H9 (cell line): ENCODE results near the gene C2CD4A. TPM values are rescaled to one million over a fixed set of nuclear protein-coding genes. Genes with fewer than 3 reads are reported as not detected.

Source experiments
- DNase-seq: peaks from one replicate; pipeline ENCODE4 v3.0.0-alpha.2; 2017
- H2AFZ ChIP-seq: one replicate; pipeline ENCODE4 v1.6.1; 2013; ENCODE audit warnings: mild to moderate bottlenecking, low read length, control low read depth, moderate library complexity
- H2AK5ac ChIP-seq: 2 replicates; pipeline ENCODE4 v1.6.1; 2013; ENCODE audit warnings: low read length, control low read depth, mixed read lengths; ENCODE audit not compliant: insufficient read length
- H2BK120ac ChIP-seq: one replicate; pipeline ENCODE4 v1.6.1; 2013; ENCODE audit warnings: low read depth, mild to moderate bottlenecking, low read length, control low read depth, inconsistent platforms; ENCODE audit not compliant: poor library complexity, severe bottlenecking
- H2BK12ac ChIP-seq: 2 replicates; pipeline ENCODE4 v1.6.1; 2013; ENCODE audit warnings: low read length, control low read depth, mixed read lengths, low read depth; ENCODE audit not compliant: insufficient read length
- H2BK15ac ChIP-seq: 2 replicates; pipeline ENCODE4 v1.6.1; 2013; ENCODE audit warnings: low read depth, low read length, control low read depth
- H2BK20ac ChIP-seq: one replicate; pipeline ENCODE4 v1.6.1; 2013; ENCODE audit warnings: low read depth, mild to moderate bottlenecking, low read length, control low read depth, inconsistent platforms; ENCODE audit not compliant: poor library complexity, severe bottlenecking
- H2BK5ac ChIP-seq: 2 replicates; pipeline ENCODE4 v1.6.1; 2013; ENCODE audit warnings: low read length, control low read depth, mixed read lengths; ENCODE audit not compliant: insufficient read length
- H3K14ac ChIP-seq: 2 replicates; pipeline ENCODE4 v1.6.1; 2013; ENCODE audit warnings: low read length, control low read depth; ENCODE audit not compliant: insufficient read depth
- H3K18ac ChIP-seq: 2 replicates; pipeline ENCODE4 v1.6.1; 2013; ENCODE audit warnings: low read depth, mild to moderate bottlenecking, mixed read lengths, low read length, control low read depth; ENCODE audit not compliant: insufficient read length
- H3K23ac ChIP-seq: 2 replicates; pipeline ENCODE4 v1.6.1; 2013; ENCODE audit warnings: low read length, control low read depth, mixed read lengths, low read depth; ENCODE audit not compliant: insufficient read length
- H3K23me2 ChIP-seq: 2 replicates; pipeline ENCODE4 v1.6.1; 2013; ENCODE audit warnings: low read depth, mild to moderate bottlenecking, mixed read lengths, low read length, control low read depth; ENCODE audit not compliant: insufficient read length, poor library complexity, severe bottlenecking
- H3K27ac ChIP-seq: 2 replicates; pipeline ENCODE4 v1.5.1; 2013; ENCODE audit warnings: low read length, control low read depth, mixed read lengths, low read depth; ENCODE audit not compliant: insufficient read length
- H3K27me3 ChIP-seq: 2 replicates; pipeline ENCODE4 v1.6.1; 2013; ENCODE audit warnings: low read length, control low read depth, inconsistent platforms; ENCODE audit not compliant: insufficient read depth
- H3K4ac ChIP-seq: 2 replicates; pipeline ENCODE4 v1.6.1; 2013; ENCODE audit warnings: low read depth, mild to moderate bottlenecking, control low read depth, inconsistent platforms, low read length, moderate library complexity
- H3K4me1 ChIP-seq: 2 replicates; pipeline ENCODE4 v1.6.1; 2013; ENCODE audit warnings: low read length, control low read depth, inconsistent platforms; ENCODE audit not compliant: insufficient read depth
- H3K4me2 ChIP-seq: 2 replicates; pipeline ENCODE4 v1.6.1; 2013; ENCODE audit warnings: low read length, control low read depth, mixed read lengths; ENCODE audit not compliant: insufficient read length, insufficient read depth
- H3K56ac ChIP-seq: 2 replicates; pipeline ENCODE4 v1.6.1; 2013; ENCODE audit warnings: low read depth, mild to moderate bottlenecking, mixed read lengths, low read length, control low read depth; ENCODE audit not compliant: insufficient read length
- H3K79me1 ChIP-seq: 2 replicates; pipeline ENCODE4 v1.6.1; 2013; ENCODE audit warnings: low read depth, mild to moderate bottlenecking, moderate library complexity, low read length, control low read depth, inconsistent platforms; ENCODE audit not compliant: insufficient read depth, poor library complexity, severe bottlenecking
- H3K79me2 ChIP-seq: 2 replicates; pipeline ENCODE4 v1.6.1; 2013; ENCODE audit warnings: low read length, control low read depth, inconsistent platforms; ENCODE audit not compliant: insufficient read depth
- H3K9ac ChIP-seq: 2 replicates; pipeline ENCODE4 v1.6.1; 2013; ENCODE audit warnings: low read length, control low read depth, mixed read lengths; ENCODE audit not compliant: insufficient read length; ENCODE audit errors: extremely low read depth
- H3K9me3 ChIP-seq: one replicate; pipeline ENCODE4 v1.6.1; 2013; ENCODE audit warnings: low read depth, low read length, inconsistent platforms; ENCODE audit not compliant: control insufficient read depth
- H3T11ph ChIP-seq: one replicate; pipeline ENCODE4 v1.6.1; 2013; ENCODE audit warnings: mild to moderate bottlenecking, low read length, control low read depth, inconsistent platforms
- H4K20me1 ChIP-seq: one replicate; pipeline ENCODE4 v1.6.1; 2013; ENCODE audit not compliant: control insufficient read depth, insufficient read length, insufficient read depth
- H4K5ac ChIP-seq: 2 replicates; pipeline ENCODE4 v1.6.1; 2013; ENCODE audit warnings: low read depth, mild to moderate bottlenecking, mixed read lengths, low read length, control low read depth; ENCODE audit not compliant: insufficient read length
- H4K8ac ChIP-seq: replicated peaks from 2 replicates; pipeline ENCODE4 v1.6.1; 2013; ENCODE audit warnings: low read length, control low read depth, mixed read lengths, low read depth; ENCODE audit not compliant: insufficient read length
- H4K91ac ChIP-seq: 2 replicates; pipeline ENCODE4 v1.6.1; 2013; ENCODE audit warnings: low read depth, mild to moderate bottlenecking, moderate library complexity, mixed read lengths, low read length, control low read depth; ENCODE audit not compliant: insufficient read length
- H3K27ac Mint-ChIP-seq, 3 experiments: 2 replicates in 2 of 3; 3 replicates in 1 of 3; pipeline ENCODE4 v1.8.0; 2020 to 2021; ENCODE audit warnings: mixed read lengths in 3 of 3, mild to moderate bottlenecking in 1 of 3, moderate library complexity in 1 of 3
- H3K27me3 Mint-ChIP-seq: 2 replicates; pipeline ENCODE4 v1.8.0; 2021; ENCODE audit warnings: low read depth, mild to moderate bottlenecking, moderate library complexity, mixed read lengths
- H3K36me3 Mint-ChIP-seq, 3 experiments: 2 replicates in 2 of 3; 3 replicates in 1 of 3; pipeline ENCODE4 v1.8.0; 2020 to 2021; ENCODE audit warnings: low read depth in 3 of 3, mixed read lengths in 3 of 3; ENCODE audit not compliant: insufficient read depth in 1 of 3
- H3K4me1 Mint-ChIP-seq, 2 experiments: 2 replicates each; pipeline ENCODE4 v1.8.0; 2020; ENCODE audit warnings: mixed read lengths in 2 of 2
- H3K4me3 Mint-ChIP-seq, 2 experiments: 2 replicates in 1 of 2; 3 replicates in 1 of 2; pipeline ENCODE4 v1.8.0; 2020 to 2021; ENCODE audit warnings: mild to moderate bottlenecking in 2 of 2, mixed read lengths in 2 of 2, moderate library complexity in 1 of 2
- H3K9me3 Mint-ChIP-seq, 2 experiments: 2 replicates in 1 of 2; 3 replicates in 1 of 2; pipeline ENCODE4 v1.8.0; 2020; ENCODE audit warnings: mild to moderate bottlenecking in 2 of 2, mixed read lengths in 2 of 2, moderate library complexity in 1 of 2
- CTCF ChIP-seq: fragments of 200-600 bp; sonication (generic); conservative IDR thresholded peaks from 3 replicates; pipeline ENCODE4 v1.8.0; 2021; ENCODE audit warnings: antibody characterized with exemption, mild to moderate bottlenecking
- WGBS: extraction: QIAGEN DNeasy Blood & Tissue Kit; methylation state at CpG from one replicate; pipeline ENCODE4 v1.1.7; 2013; ENCODE audit warnings: missing lambda C conversion rate, low lambda C conversion rate, mixed read lengths; ENCODE audit not compliant: insufficient read length; ENCODE audit errors: extremely low coverage; 5-methylcytosine and 5-hydroxymethylcytosine counted together
- total RNA-seq: library from RNA; stranded (reverse); gene quantifications from 2 replicates; pipeline ENCODE4 v1.2.1, GENCODE V29; 2021

The C2CD4A gene
- total RNA-seq, 1 experiment from 2014 or later: not detected

GRCh38 chr15:62046078-62046743 is 20.6 kb upstream of the C2CD4A start:
- Histone ChIP-seq H3K4ac (no peak overlapping the region), H2BK5ac (no peak overlapping the region), H3K56ac (no peak overlapping the region), H3K79me1 (no peaks in the 10 kb centered on the region), H2AK5ac (no peak overlapping the region), H2BK15ac (no peak overlapping the region), H3K27ac (no peak overlapping the region), H2BK20ac (no peak overlapping the region), H4K8ac (no peak overlapping the region), H4K20me1 (no peaks in the 10 kb centered on the region), H4K91ac (no peak overlapping the region), H3T11ph (no peak overlapping the region), H2BK120ac (no peak overlapping the region), H4K5ac (no peak overlapping the region), H3K9ac (no peak overlapping the region), H3K79me2 (no peaks in the 10 kb centered on the region), H3K23ac (no peak overlapping the region), H3K4me2 (no peak overlapping the region), H3K9me3 (no peaks in the 10 kb centered on the region), H2BK12ac (no peak overlapping the region), H3K4me1 (no peaks in the 10 kb centered on the region), H3K23me2 (no peaks in the 10 kb centered on the region), H3K14ac (no peak overlapping the region), H3K18ac (no peak overlapping the region), H2AFZ (no peak overlapping the region), H3K27me3 (no peaks in the 10 kb centered on the region)
- Mint-ChIP-seq H3K27ac (no peak overlapping the region), H3K36me3 (peaks cover 2 to 3% (median 3%) of the 10 kb centered on the region in 3 experiments; a peak in 5 of 7 replicates), H3K27me3 (no peaks in the 10 kb centered on the region), H3K4me3 (no peak overlapping the region), H3K4me1 (no peaks in the 10 kb centered on the region), H3K9me3 (0 out of 5 replicates have a peak, but pooled peaks cover 0 to 2% of the 10 kb centered on the region in 2 experiments)
- DNase-seq: no peak
- no CpG with 5 or more reads among the region's 5 CpGs for WGBS
- no peak for TF ChIP-seq CTCF
